Fibroblast of lung (primary cell): Measurements from ENCODE around the gene ZNF275.
"Not testable (repeated sequence)": the region's sequence is repeated elsewhere in the genome, so short reads cannot be mapped to it uniquely, and the experiment has no call there.

Experiments used
- EZH2 ChIP-seq: IDR thresholded peaks from 2 replicates; pipeline ENCODE4 v1.5.1; 2012; ENCODE audit warnings: low read length, control low read depth, mild to moderate bottlenecking; ENCODE audit errors: missing control alignments
- TF ChIP-seq, protein P1 (sequence below), 2 donors: IDR thresholded peaks in 1 of 2; conservative IDR thresholded peaks in 1 of 2; 1 replicate in 1 of 2; 2 replicates in 1 of 2; pipeline ENCODE4 v1.5.1; 2011 to 2012; ENCODE audit warnings: low read length in 2 of 2, control low read depth in 1 of 2, inconsistent platforms in 1 of 2, low read depth in 1 of 2, mild to moderate bottlenecking in 1 of 2

DNA sequence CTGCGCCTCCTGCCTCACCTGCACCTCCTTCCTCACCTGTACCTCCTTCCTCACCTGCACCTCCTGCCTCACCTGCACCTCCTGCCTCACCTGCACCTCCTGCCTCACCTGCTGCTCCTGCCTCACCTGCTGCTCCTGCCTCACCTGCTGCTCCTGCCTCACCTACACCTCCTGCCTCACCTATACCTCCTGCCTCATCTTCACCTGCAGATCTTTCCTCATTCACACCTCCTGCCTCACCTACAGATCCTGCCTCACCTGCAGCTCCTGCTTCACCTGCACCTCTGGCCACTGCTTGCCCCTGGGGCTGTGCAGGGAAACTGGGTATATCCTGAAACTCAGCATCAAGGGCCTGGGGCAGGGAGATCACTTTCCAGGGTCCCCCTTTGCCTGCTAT is 13.9 kb upstream of the ZNF275 start:
- TF ChIP-seq, protein P1, sequence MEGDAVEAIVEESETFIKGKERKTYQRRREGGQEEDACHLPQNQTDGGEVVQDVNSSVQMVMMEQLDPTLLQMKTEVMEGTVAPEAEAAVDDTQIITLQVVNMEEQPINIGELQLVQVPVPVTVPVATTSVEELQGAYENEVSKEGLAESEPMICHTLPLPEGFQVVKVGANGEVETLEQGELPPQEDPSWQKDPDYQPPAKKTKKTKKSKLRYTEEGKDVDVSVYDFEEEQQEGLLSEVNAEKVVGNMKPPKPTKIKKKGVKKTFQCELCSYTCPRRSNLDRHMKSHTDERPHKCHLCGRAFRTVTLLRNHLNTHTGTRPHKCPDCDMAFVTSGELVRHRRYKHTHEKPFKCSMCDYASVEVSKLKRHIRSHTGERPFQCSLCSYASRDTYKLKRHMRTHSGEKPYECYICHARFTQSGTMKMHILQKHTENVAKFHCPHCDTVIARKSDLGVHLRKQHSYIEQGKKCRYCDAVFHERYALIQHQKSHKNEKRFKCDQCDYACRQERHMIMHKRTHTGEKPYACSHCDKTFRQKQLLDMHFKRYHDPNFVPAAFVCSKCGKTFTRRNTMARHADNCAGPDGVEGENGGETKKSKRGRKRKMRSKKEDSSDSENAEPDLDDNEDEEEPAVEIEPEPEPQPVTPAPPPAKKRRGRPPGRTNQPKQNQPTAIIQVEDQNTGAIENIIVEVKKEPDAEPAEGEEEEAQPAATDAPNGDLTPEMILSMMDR (conservative IDR thresholded peaks at IDR 0.05 in 1 of 2, IDR thresholded peaks at IDR 0.05 in 1 of 2; ENCODE audit: low read depth in 1 of 2, low read length in 2 of 2), result not testable (repeated sequence)
- not testable (repeated sequence) for TF ChIP-seq EZH2
